IPS DF 4.7 (cell line): ENCODE measurements around the gene POLD3.
"Not testable (repeated sequence)": the region's sequence is repeated elsewhere in the genome, so short reads cannot be mapped to it uniquely, and the experiment has no call there.

Experiments used
- DNase-seq: peaks from one replicate; pipeline ENCODE4 v3.0.0-alpha.2; 2013; ENCODE audit warnings: low spot score; ENCODE audit errors: extremely low read depth

Gene POLD3

GRCh38 chr11:74581954-74582547 lies 10.3 kb upstream of the POLD3 start:
- DNase-seq = no peak

GRCh38 chr11:74583024-74583624 lies 9.3 kb upstream of the POLD3 start:
- no peak for DNase-seq

- DNase-seq = not testable (repeated sequence)
Measured at GRCh38 chr11:74590492-74590891, 1.9 kb upstream of the POLD3 start.

GRCh38 chr11:74592063-74592440 lies 330 bp upstream of the POLD3 start:
- DNase-seq = no peak

- DNase-seq = no peak
Measured at GRCh38 chr11:74593463-74593862, 1.1 kb downstream of the POLD3 start.

- no peak for DNase-seq
Measured at GRCh38 chr11:74602637-74603556, 10.5 kb downstream of the POLD3 start.

GRCh38 chr11:74603845-74604244 lies 11.5 kb downstream of the POLD3 start:
- no peak for DNase-seq

- no peak for DNase-seq
Measured at GRCh38 chr11:74604311-74604710, 11.9 kb downstream of the POLD3 start.

- no peak for DNase-seq
Measured at GRCh38 chr11:74605403-74605802, 13.0 kb downstream of the POLD3 start.

GRCh38 chr11:74608431-74608830 lies 16.0 kb downstream of the POLD3 start:
- DNase-seq = no peak

- no peak for DNase-seq
Measured at GRCh38 chr11:74611369-74611861, 19.0 kb downstream of the POLD3 start.

GRCh38 chr11:74612877-74613276 lies 20.5 kb downstream of the POLD3 start:
- DNase-seq = no peak

GRCh38 chr11:74615311-74615710 lies 22.9 kb downstream of the POLD3 start:
- DNase-seq = no peak

- DNase-seq = no peak
Measured at GRCh38 chr11:74615988-74616387, 23.6 kb downstream of the POLD3 start.

GRCh38 chr11:74620531-74620930 lies 28.1 kb downstream of the POLD3 start:
- no peak for DNase-seq

GRCh38 chr11:74626130-74626529 lies 33.7 kb downstream of the POLD3 start:
- no peak for DNase-seq

- no peak for DNase-seq
Measured at GRCh38 chr11:74626604-74627003, 34.2 kb downstream of the POLD3 start.

GRCh38 chr11:74627381-74627780 lies 35.0 kb downstream of the POLD3 start:
- DNase-seq = no peak

- no peak for DNase-seq
Measured at GRCh38 chr11:74630043-74630442, 37.7 kb downstream of the POLD3 start.

GRCh38 chr11:74633406-74634393 lies 41.3 kb downstream of the POLD3 start:
- no peak for DNase-seq

GRCh38 chr11:74634537-74634936 lies 42.2 kb downstream of the POLD3 start:
- no peak for DNase-seq
